Upper lobe of right lung (tissue), 1 donor: ENCODE results near the gene ZDHHC12. TPM values are rescaled to one million over a fixed set of nuclear protein-coding genes. Genes with fewer than 3 reads are reported as not detected.

Experiments
- ATAC-seq: fragments of 200-7000 bp; cut with Tn5 transposase; one replicate; pipeline ENCODE4 v1.9.1; 2020; ENCODE audit warnings: mild to moderate bottlenecking, moderate library complexity
- DNase-seq: peaks from one replicate; pipeline ENCODE4 v3.0.0-alpha.2; 2020
- H3K27ac ChIP-seq: fragments of 200-600 bp; one replicate; pipeline ENCODE4 v1.8.0; 2022
- H3K27me3 ChIP-seq: fragments of 200-600 bp; one replicate; pipeline ENCODE4 v1.8.0; 2022; ENCODE audit warnings: mild to moderate bottlenecking
- H3K36me3 ChIP-seq: fragments of 200-600 bp; one replicate; pipeline ENCODE4 v1.8.0; 2022
- H3K4me1 ChIP-seq: fragments of 200-600 bp; one replicate; pipeline ENCODE4 v1.8.0; 2022
- H3K4me3 ChIP-seq: fragments of 200-600 bp; one replicate; pipeline ENCODE4 v1.8.0; 2022; ENCODE audit warnings: mild to moderate bottlenecking
- H3K9me3 ChIP-seq: fragments of 200-600 bp; one replicate; pipeline ENCODE4 v1.8.0; 2022
- CTCF ChIP-seq: fragments of 200-600 bp; IDR thresholded peaks from one replicate; pipeline ENCODE4 v1.8.0; 2022; ENCODE audit warnings: antibody characterized with exemption
- intact Hi-C: fragments of 100-400 bp; cut with DNase I; formaldehyde crosslinking; loops from one replicate; pipeline ENCODE4 v1.11.0; 2022
- total RNA-seq: library from RNA; stranded (reverse); fragmentation: NEBNext Ultra II Directional; extraction: Animal tissue kit (Norgen Biotek cat#: 25700); gene quantifications from one replicate; pipeline ENCODE4 v1.2.1, GENCODE V29; 2021
- donor health status: DM: no; HTN: yes; CAD: no; lungs with severe emphysema.

The ZDHHC12 gene
- total RNA-seq, 1 donor from 2014 or later, result 28.2 TPM

DNA sequence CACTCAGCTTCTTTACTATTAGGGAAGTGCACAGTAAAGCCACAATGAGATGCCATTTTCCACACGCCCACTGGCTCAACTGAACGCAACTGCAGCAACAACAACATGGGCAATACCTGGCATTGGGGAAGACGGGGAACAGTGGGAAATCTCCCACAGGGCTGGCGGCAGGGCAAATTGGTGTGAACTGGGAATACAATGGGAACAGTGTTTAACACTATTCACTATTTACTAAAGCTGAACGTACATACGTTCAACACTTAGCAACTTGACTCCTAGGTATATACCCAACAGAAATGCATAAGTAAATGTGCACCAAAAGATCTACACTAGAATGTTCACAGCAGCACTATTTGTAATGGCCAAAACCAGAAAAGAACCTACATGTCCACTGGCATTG is 33.7 kb upstream of the ZDHHC12 start:
- Histone ChIP-seq H3K9me3 (no peaks in the 10 kb centered on the region), H3K27me3 (no peaks in the 10 kb centered on the region), H3K4me3 (no peak overlapping the region), H3K27ac (no peak overlapping the region), H3K4me1 (no peaks in the 10 kb centered on the region), H3K36me3 (peaks cover 19% of the 10 kb centered on the region)
- no peak for TF ChIP-seq CTCF
- intact Hi-C loops, result no loop called here
- ATAC-seq (no peak), DNase-seq (no peak)

- Histone ChIP-seq H3K4me3 (no peak overlapping the region), H3K4me1 (no peaks in the 10 kb centered on the region), H3K27me3 (no peaks in the 10 kb centered on the region), H3K36me3 (peaks cover 40% of the 10 kb centered on the region), H3K9me3 (no peaks in the 10 kb centered on the region), H3K27ac (no peak overlapping the region)
- DNase-seq (no peak), ATAC-seq (no peak)
- no peak for TF ChIP-seq CTCF
- intact Hi-C loops, result no loop called here
Measured at GRCh38 chr9:128753627-128754026, 29.7 kb upstream of the ZDHHC12 start.

DNA sequence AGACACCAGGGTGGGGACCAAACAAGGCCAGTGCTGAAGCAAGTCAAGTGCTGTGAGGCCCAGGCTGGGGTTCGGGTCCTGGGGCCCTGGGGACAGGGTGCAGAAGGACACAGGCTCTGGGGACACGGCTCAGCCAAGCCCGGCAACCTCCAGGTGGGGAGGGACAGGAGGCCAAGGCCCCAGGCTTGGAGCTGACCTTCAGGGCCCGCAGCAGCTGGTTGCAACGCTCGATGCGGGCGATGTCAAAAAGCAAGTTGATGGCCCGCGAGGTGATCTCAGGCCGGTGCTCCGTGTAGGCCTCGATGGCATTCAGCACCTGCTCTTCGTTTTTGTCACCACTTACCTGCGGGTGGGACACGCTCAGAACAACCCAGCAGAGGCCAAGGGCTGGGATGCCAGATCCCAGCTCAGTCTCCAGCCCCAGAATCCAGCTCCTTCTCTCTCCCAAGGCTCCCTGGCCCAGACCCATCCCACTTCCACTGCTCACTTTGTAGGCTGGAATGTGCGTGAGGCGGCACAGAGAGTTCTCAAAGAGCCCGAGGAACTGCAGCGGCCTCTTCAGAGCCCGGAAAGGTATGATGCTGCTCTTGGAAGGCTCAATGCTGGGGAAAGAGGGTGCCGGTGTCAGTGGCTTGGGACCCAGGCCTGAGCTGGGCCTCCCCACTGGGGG is 27.1 kb upstream of the ZDHHC12 start:
- no peak overlapping the region for H3K4me3 ChIP-seq
- peak; percentile 19 for ATAC-seq
- TF ChIP-seq CTCF, result no peak
- H3K27me3 ChIP-seq, result no peaks in the 10 kb centered on the region
- H3K36me3 ChIP-seq, result peaks cover 50% of the 10 kb centered on the region
- H3K27ac ChIP-seq, result no peak overlapping the region
- no peak for DNase-seq
- intact Hi-C loops, result no loop called here
- H3K4me1 ChIP-seq, result no peaks in the 10 kb centered on the region
- H3K9me3 ChIP-seq, result no peaks in the 10 kb centered on the region

DNA sequence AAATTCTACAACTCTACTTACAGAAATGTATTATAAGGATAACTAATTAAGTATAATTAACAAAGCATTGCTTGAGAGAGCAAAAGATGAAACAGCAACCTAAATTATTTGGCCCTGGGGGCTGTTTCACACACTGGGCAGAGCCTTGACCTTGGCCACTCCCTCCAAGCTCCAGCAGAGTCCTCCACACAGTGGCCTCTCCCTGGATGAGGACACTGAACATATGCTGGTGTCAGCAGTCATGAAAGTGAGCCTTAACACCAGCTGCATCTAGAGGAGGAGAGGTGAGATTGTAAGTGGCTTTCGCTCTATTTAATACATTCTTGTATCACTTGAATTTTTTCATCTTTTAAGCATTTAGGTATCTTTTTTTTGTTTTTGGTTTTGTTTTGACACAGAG is 23.3 kb upstream of the ZDHHC12 start:
- TF ChIP-seq CTCF, result no peak
- no peak for DNase-seq
- no peak for ATAC-seq
- H3K36me3 ChIP-seq, result peaks cover 29% of the 10 kb centered on the region
- H3K27ac ChIP-seq, result no peak overlapping the region
- H3K4me3 ChIP-seq, result no peak overlapping the region
- intact Hi-C loops, result no loop called here
- no peaks in the 10 kb centered on the region for H3K9me3 ChIP-seq
- H3K27me3 ChIP-seq, result no peaks in the 10 kb centered on the region
- no peaks in the 10 kb centered on the region for H3K4me1 ChIP-seq

- H3K36me3 ChIP-seq, result peaks cover 50% of the 10 kb centered on the region
- H3K27me3 ChIP-seq, result no peaks in the 10 kb centered on the region
- DNase-seq, result no peak
- intact Hi-C loops, result no loop called here
- no peaks in the 10 kb centered on the region for H3K9me3 ChIP-seq
- no peak overlapping the region for H3K4me3 ChIP-seq
- H3K4me1 ChIP-seq, result no peaks in the 10 kb centered on the region
- TF ChIP-seq CTCF, result no peak
- H3K27ac ChIP-seq, result no peak overlapping the region
- ATAC-seq, result no peak
Measured at GRCh38 chr9:128743421-128743820, 19.5 kb upstream of the ZDHHC12 start.

- no peaks in the 10 kb centered on the region for H3K27me3 ChIP-seq
- no peak overlapping the region for H3K4me3 ChIP-seq
- peaks cover 49% of the 10 kb centered on the region for H3K36me3 ChIP-seq
- no peak overlapping the region for H3K27ac ChIP-seq
- TF ChIP-seq CTCF, result no peak
- DNase-seq (no peak), ATAC-seq (peak; percentile 39)
- intact Hi-C loops, result no loop called here
- no peaks in the 10 kb centered on the region for H3K9me3 ChIP-seq
- no peaks in the 10 kb centered on the region for H3K4me1 ChIP-seq
Measured at GRCh38 chr9:128742401-128742800, 18.5 kb upstream of the ZDHHC12 start.
